OCI-LY1 (cell line): Measurements from ENCODE around the gene RET.

Experiments used
- H2AFZ ChIP-seq: fragments of 200-600 bp; sonication (generic), shearing (Covaris generic); 2 replicates; pipeline ENCODE4 v1.6.0; 2014; ENCODE audit warnings: antibody characterized with exemption, mild to moderate bottlenecking, low read length
- H3F3A ChIP-seq: fragments of 200-600 bp; sonication (generic), shearing (Covaris generic); 2 replicates; pipeline ENCODE4 v1.6.0; 2014; ENCODE audit warnings: mild to moderate bottlenecking, antibody characterized with exemption, low read length, moderate library complexity; ENCODE audit not compliant: insufficient read depth
- H3K27ac ChIP-seq: fragments of 200-600 bp; sonication (generic); 2 replicates; pipeline ENCODE4 v1.5.1; 2014; ENCODE audit warnings: low read length, mixed run types, mild to moderate bottlenecking, low read depth; ENCODE audit not compliant: poor library complexity, severe bottlenecking
- H3K27me3 ChIP-seq: fragments of 200-600 bp; sonication (generic); 2 replicates; pipeline ENCODE4 v1.6.0; 2014; ENCODE audit warnings: antibody characterized with exemption, mild to moderate bottlenecking, low read length, moderate library complexity; ENCODE audit not compliant: insufficient read depth
- H3K36me3 ChIP-seq: fragments of 200-600 bp; sonication (generic); 2 replicates; pipeline ENCODE4 v1.6.1; 2014; ENCODE audit warnings: mild to moderate bottlenecking, antibody characterized with exemption, low read length, moderate library complexity, mixed read lengths; ENCODE audit not compliant: insufficient read depth
- H3K4me1 ChIP-seq: fragments of 200-600 bp; sonication (generic); 2 replicates; pipeline ENCODE4 v1.5.1; 2014; ENCODE audit warnings: mild to moderate bottlenecking, low read length, moderate library complexity; ENCODE audit not compliant: insufficient read depth, severe bottlenecking
- H3K4me2 ChIP-seq: fragments of 200-600 bp; sonication (generic), shearing (Covaris generic); 2 replicates; pipeline ENCODE4 v1.6.1; 2014; ENCODE audit warnings: low read length
- H3K4me3 ChIP-seq: fragments of 200-600 bp; sonication (generic); 2 replicates; pipeline ENCODE4 v1.5.1; 2014; ENCODE audit warnings: low read length, low read depth, mild to moderate bottlenecking, mixed read lengths; ENCODE audit not compliant: poor library complexity, severe bottlenecking
- H3K79me2 ChIP-seq: fragments of 200-600 bp; shearing (Covaris generic); 2 replicates; pipeline ENCODE4 v1.6.1; 2016; ENCODE audit warnings: mixed run types, low read length, mixed read lengths; ENCODE audit not compliant: insufficient read depth
- H3K9ac ChIP-seq: fragments of 200-600 bp; sonication (generic), shearing (Covaris generic); 2 replicates; pipeline ENCODE4 v1.6.1; 2014; ENCODE audit warnings: mild to moderate bottlenecking, low read length, mixed read lengths
- H3K9me2 ChIP-seq: fragments of 200-600 bp; sonication (generic), shearing (Covaris generic); 2 replicates; pipeline ENCODE4 v1.6.1; 2014; ENCODE audit warnings: low read depth, mild to moderate bottlenecking, low read length, mixed read lengths
- H3K9me3 ChIP-seq: fragments of 200-600 bp; shearing (Covaris generic); 2 replicates; pipeline ENCODE4 v1.6.1; 2014; ENCODE audit warnings: low read length, mixed read lengths
- H4K20me1 ChIP-seq: fragments of 200-600 bp; sonication (generic), shearing (Covaris generic); 2 replicates; pipeline ENCODE4 v1.6.0; 2016; ENCODE audit warnings: mild to moderate bottlenecking, low read length; ENCODE audit not compliant: insufficient read depth
- CTCF ChIP-seq: fragments of 200-600 bp; sonication (generic), shearing (Covaris generic); IDR thresholded peaks from 2 replicates; pipeline ENCODE4 v1.5.1; 2017; ENCODE audit warnings: mild to moderate bottlenecking, antibody characterized with exemption, low read length, moderate library complexity, mixed read lengths
- EZH2 ChIP-seq: fragments of 200-600 bp; sonication (generic), shearing (Covaris generic); IDR thresholded peaks from 2 replicates; pipeline ENCODE4 v1.8.0; 2017; ENCODE audit warnings: borderline replicate concordance, mixed run types, mild to moderate bottlenecking, antibody characterized with exemption, low read length, moderate library complexity, mixed read lengths

The RET gene

GRCh38 chr10:43082087-43082486, 5.2 kb downstream of the RET start:
- no peak overlapping the region for H3K27ac ChIP-seq
- no peak overlapping the region for H3K4me2 ChIP-seq
- no peak overlapping the region for H3K9ac ChIP-seq

GRCh38 chr10:43082746-43083145, 5.9 kb downstream of the RET start:
- TF ChIP-seq EZH2 (no peak), CTCF (no peak)
- no peaks in the 10 kb centered on the region for H3F3A ChIP-seq
- no peak overlapping the region for H3K9ac ChIP-seq
- H3K4me3 ChIP-seq: no peak overlapping the region
- no peak overlapping the region for H3K27ac ChIP-seq
- H4K20me1 ChIP-seq: no peaks in the 10 kb centered on the region
- no peaks in the 10 kb centered on the region for H3K4me1 ChIP-seq
- H2AFZ ChIP-seq: no peak overlapping the region
- H3K4me2 ChIP-seq: no peak overlapping the region
- H3K36me3 ChIP-seq: no peaks in the 10 kb centered on the region
- H3K9me2 ChIP-seq: no peaks in the 10 kb centered on the region
- no peaks in the 10 kb centered on the region for H3K9me3 ChIP-seq
- no peaks in the 10 kb centered on the region for H3K27me3 ChIP-seq
- H3K79me2 ChIP-seq: no peaks in the 10 kb centered on the region

More at GRCh38 chr10:43082087-43082486, 5.2 kb downstream of the RET start:
- no peaks in the 10 kb centered on the region for H3K9me3 ChIP-seq
- H3F3A ChIP-seq: no peaks in the 10 kb centered on the region
- no peaks in the 10 kb centered on the region for H3K4me1 ChIP-seq
- no peak for TF ChIP-seq EZH2
- no peaks in the 10 kb centered on the region for H3K79me2 ChIP-seq
- no peaks in the 10 kb centered on the region for H3K36me3 ChIP-seq
- H3K4me3 ChIP-seq: no peak overlapping the region
- no peak overlapping the region for H2AFZ ChIP-seq
- no peaks in the 10 kb centered on the region for H4K20me1 ChIP-seq
- no peaks in the 10 kb centered on the region for H3K9me2 ChIP-seq
- H3K27me3 ChIP-seq: no peaks in the 10 kb centered on the region

GRCh38 chr10:43083764-43084163, 6.9 kb downstream of the RET start:
- Histone ChIP-seq H3K27ac (no peak overlapping the region), H3K4me1 (no peaks in the 10 kb centered on the region), H2AFZ (no peak overlapping the region), H3K4me3 (no peak overlapping the region), H3K9ac (no peak overlapping the region), H3K79me2 (no peaks in the 10 kb centered on the region), H3K27me3 (no peaks in the 10 kb centered on the region), H3K9me2 (no peaks in the 10 kb centered on the region), H3K4me2 (no peak overlapping the region), H3K36me3 (no peaks in the 10 kb centered on the region), H3F3A (no peaks in the 10 kb centered on the region), H3K9me3 (no peaks in the 10 kb centered on the region), H4K20me1 (no peaks in the 10 kb centered on the region)
- TF ChIP-seq EZH2 (no peak), CTCF (no peak)

- no peaks in the 10 kb centered on the region for H3K27me3 ChIP-seq
- H3K4me2 ChIP-seq: no peak overlapping the region
- H3K4me1 ChIP-seq: no peaks in the 10 kb centered on the region
- H3F3A ChIP-seq: no peaks in the 10 kb centered on the region
- no peaks in the 10 kb centered on the region for H3K9me2 ChIP-seq
- no peak overlapping the region for H3K9ac ChIP-seq
- no peak overlapping the region for H2AFZ ChIP-seq
- no peak overlapping the region for H3K4me3 ChIP-seq
- no peak overlapping the region for H3K27ac ChIP-seq
- no peaks in the 10 kb centered on the region for H3K36me3 ChIP-seq
- TF ChIP-seq CTCF (no peak), EZH2 (no peak)
- H3K9me3 ChIP-seq: no peaks in the 10 kb centered on the region
- no peaks in the 10 kb centered on the region for H3K79me2 ChIP-seq
- H4K20me1 ChIP-seq: no peaks in the 10 kb centered on the region
Observed at GRCh38 chr10:43084812-43085211, 7.9 kb downstream of the RET start.
